WERI-Rb-1 (cell line): Measurements from ENCODE around the gene NELFCD.

Experiments
- DNase-seq: peaks from one replicate; pipeline ENCODE4 v3.0.0-alpha.2; 2020
- H3K27ac ChIP-seq: fragments of 250-450 bp; sonication (Bioruptor Pico); 2 replicates; pipeline ENCODE4 v1.5.1; 2020; ENCODE audit warnings: mild to moderate bottlenecking, moderate library complexity
- H3K27me3 ChIP-seq: fragments of 250-450 bp; sonication (Bioruptor Pico); 2 replicates; pipeline ENCODE4 v1.5.1; 2021; ENCODE audit warnings: mild to moderate bottlenecking, low read depth, moderate library complexity; ENCODE audit not compliant: insufficient read depth, severe bottlenecking
- H3K36me3 ChIP-seq: fragments of 250-450 bp; sonication (Bioruptor Pico); 2 replicates; pipeline ENCODE4 v1.5.1; 2020; ENCODE audit warnings: mild to moderate bottlenecking, moderate library complexity
- H3K4me3 ChIP-seq: 2 replicates; pipeline ENCODE4 v1.5.1; 2011; ENCODE audit warnings: low read depth, mild to moderate bottlenecking, control low read depth, low read length
- H3K9me3 ChIP-seq: fragments of 250-450 bp; sonication (Bioruptor Pico); 2 replicates; pipeline ENCODE4 v1.5.1; 2021; ENCODE audit warnings: mild to moderate bottlenecking, moderate library complexity; ENCODE audit not compliant: severe bottlenecking
- CTCF ChIP-seq: IDR thresholded peaks from 2 replicates; pipeline ENCODE4 v1.5.1; 2011; ENCODE audit warnings: low read depth, mild to moderate bottlenecking, control low read depth, inconsistent platforms, low read length

Gene NELFCD

GRCh38 chr20:58993332-58994248 is 12.5 kb downstream of the NELFCD start:
- H3K9me3 ChIP-seq: no peaks in the 10 kb centered on the region
- H3K36me3 ChIP-seq: peaks cover 79% of the 10 kb centered on the region
- no peak for DNase-seq
- no peak for TF ChIP-seq CTCF
- no peak overlapping the region for H3K4me3 ChIP-seq
- H3K27ac ChIP-seq: no peak overlapping the region
- no peaks in the 10 kb centered on the region for H3K27me3 ChIP-seq

- no peaks in the 10 kb centered on the region for H3K27me3 ChIP-seq
- no peak for TF ChIP-seq CTCF
- no peak overlapping the region for H3K4me3 ChIP-seq
- no peak for DNase-seq
- no peak overlapping the region for H3K27ac ChIP-seq
- H3K9me3 ChIP-seq: no peaks in the 10 kb centered on the region
- H3K36me3 ChIP-seq: peaks cover 70% of the 10 kb centered on the region
These were observed 13.5 kb downstream of the NELFCD start for GRCh38 chr20:58994390-58995159.

GRCh38 chr20:58995461-58996225 is 14.6 kb downstream of the NELFCD start:
- Histone ChIP-seq H3K36me3 (peaks cover 59% of the 10 kb centered on the region), H3K9me3 (no peaks in the 10 kb centered on the region), H3K27ac (no peak overlapping the region), H3K27me3 (no peaks in the 10 kb centered on the region), H3K4me3 (no peak overlapping the region)
- no peak for TF ChIP-seq CTCF
- DNase-seq: no peak

- Histone ChIP-seq H3K27me3 (no peaks in the 10 kb centered on the region), H3K9me3 (no peaks in the 10 kb centered on the region), H3K27ac (no peak overlapping the region), H3K4me3 (no peak overlapping the region), H3K36me3 (peaks cover 53% of the 10 kb centered on the region)
- TF ChIP-seq CTCF: no peak
- DNase-seq: no peak
These were observed 15.2 kb downstream of the NELFCD start for GRCh38 chr20:58996226-58996611.

GRCh38 chr20:58997141-58997770 is 16.2 kb downstream of the NELFCD start:
- peaks cover 43% of the 10 kb centered on the region for H3K36me3 ChIP-seq
- no peaks in the 10 kb centered on the region for H3K9me3 ChIP-seq
- H3K27me3 ChIP-seq: no peaks in the 10 kb centered on the region
- no peak overlapping the region for H3K4me3 ChIP-seq
- no peak for DNase-seq
- no peak for TF ChIP-seq CTCF
- no peak overlapping the region for H3K27ac ChIP-seq
